HepG2 (cell line): ENCODE results near the gene CCDC85A. TPM values are rescaled to one million over a fixed set of nuclear protein-coding genes. Genes with fewer than 3 reads are reported as not detected.

Experiments used
- ATAC-seq: fragments of 200-7000 bp; cut with Tn5 transposase; 3 replicates; pipeline ENCODE4 v1.9.1; 2020; ENCODE audit warnings: mild to moderate bottlenecking, moderate library complexity
- BruUV-seq: library from RNA; stranded (reverse); fragments of 400-500 nt; replicated peaks from 2 replicates; lab custom pipeline; 2021; lab: Mats Ljungman, UMichigan
- CTCF ChIA-PET: fragments of 300-600 bp; formaldehyde crosslinking; extraction: SDS; loops from one replicate; lab custom pipeline; 2021; ENCODE audit warnings: low total read pairs, inconsistent platforms, low intra/inter-chr PET ratio; lab: Yijun Ruan, JAX
- POLR2A ChIA-PET: fragments of 350-600 bp; sonication (Branson Sonifier 250); formaldehyde crosslinking; loops from one replicate; lab custom pipeline; 2020; ENCODE audit warnings: antibody characterized with exemption, inconsistent platforms; lab: Yijun Ruan, JAX
- DNase-seq: peaks from one replicate; pipeline ENCODE4 v3.0.0-alpha.2; 2015; ENCODE audit warnings: low spot score
- FAIRE-seq: peaks from 3 replicates; lab custom pipeline; 2011; peaks lifted over from hg19 to GRCh38; lab: Jason Lieb, UNC
- H2AFZ ChIP-seq: one replicate; pipeline ENCODE4 v1.6.1; 2011; ENCODE audit warnings: low read length, inconsistent platforms
- H3K27ac ChIP-seq: fragments of 300-600 bp; 3 replicates; pipeline ENCODE4 v1.8.0; 2011; ENCODE audit warnings: mixed run types, mild to moderate bottlenecking, mixed read lengths, low read length, inconsistent platforms; ENCODE audit not compliant: insufficient read depth; ENCODE audit errors: extremely low read length
- H3K27me3 ChIP-seq, 2 experiments: fragments of 200-600 bp in 1 of 2; 2 replicates in 1 of 2; 3 replicates in 1 of 2; pipeline versions ENCODE4 v1.6.0 to v1.8.0; 2011; ENCODE audit warnings: low read length in 2 of 2, mild to moderate bottlenecking in 2 of 2, moderate library complexity in 2 of 2, inconsistent platforms in 1 of 2; ENCODE audit not compliant: insufficient read depth in 2 of 2, control insufficient read depth in 1 of 2
- H3K36me3 ChIP-seq, 2 experiments: fragments of 200-600 bp in 1 of 2; replicated peaks in 1 of 2; 2 replicates in 1 of 2; 3 replicates in 1 of 2; pipeline versions ENCODE4 v1.5.1 to v1.8.0; 2011; ENCODE audit warnings: low read length in 2 of 2, inconsistent platforms in 1 of 2; ENCODE audit not compliant: insufficient read depth in 2 of 2, control insufficient read depth in 1 of 2
- H3K4me1 ChIP-seq: 2 replicates; pipeline ENCODE4 v1.5.1; 2012; ENCODE audit warnings: low read length, inconsistent platforms; ENCODE audit not compliant: insufficient read depth
- H3K4me2 ChIP-seq: 2 replicates; pipeline ENCODE4 v1.6.0; 2011; ENCODE audit warnings: low read depth, low read length, inconsistent platforms
- H3K4me3 ChIP-seq, 3 experiments: fragments of 200-600 bp in 1 of 3; sonication (generic), shearing (Covaris generic) in 1 of 3; replicated peaks in 1 of 3; 2 replicates each; pipeline ENCODE4 v1.5.1; 2011 to 2016; ENCODE audit warnings: low read length in 3 of 3, inconsistent platforms in 2 of 3, low read depth in 2 of 3, mild to moderate bottlenecking in 2 of 3, control low read depth in 1 of 3, mixed read lengths in 1 of 3; ENCODE audit not compliant: insufficient read depth in 1 of 3
- H3K79me2 ChIP-seq: one replicate; pipeline ENCODE4 v1.6.1; 2011; ENCODE audit warnings: low read length, inconsistent platforms; ENCODE audit not compliant: insufficient read depth
- H3K9ac ChIP-seq: 2 replicates; pipeline ENCODE4 v1.6.0; 2011; ENCODE audit warnings: mild to moderate bottlenecking, low read depth, low read length, inconsistent platforms; ENCODE audit not compliant: insufficient read depth
- H3K9me3 ChIP-seq: 2 replicates; pipeline ENCODE4 v1.5.1; 2012; ENCODE audit warnings: mild to moderate bottlenecking, low read length
- H4K20me1 ChIP-seq: 2 replicates; pipeline ENCODE4 v1.6.0; 2011; ENCODE audit warnings: inconsistent platforms, mild to moderate bottlenecking, low read length, moderate library complexity; ENCODE audit not compliant: insufficient read depth
- ATF5 ChIP-seq: sonication (generic); formaldehyde crosslinking; IDR thresholded peaks from 2 replicates; pipeline ENCODE4 v1.4.0; 2020; ENCODE audit warnings: mild to moderate bottlenecking, low read depth, missing genetic modification reagents
- CCDC6 ChIP-seq: sonication (generic); formaldehyde crosslinking; IDR thresholded peaks from 2 replicates; pipeline ENCODE4 v1.8.1; 2022; ENCODE audit warnings: mild to moderate bottlenecking, missing genetic modification reagents, moderate library complexity
- HIVEP1 ChIP-seq: sonication (generic); formaldehyde crosslinking; IDR thresholded peaks from 2 replicates; pipeline ENCODE4 v1.4.0; 2020; ENCODE audit warnings: mild to moderate bottlenecking, missing genetic modification reagents
- KLF13 ChIP-seq: sonication (generic); formaldehyde crosslinking; IDR thresholded peaks from 2 replicates; pipeline ENCODE4 v1.4.0; 2020; ENCODE audit warnings: mild to moderate bottlenecking, missing genetic modification reagents
- MIXL1 ChIP-seq: IDR thresholded peaks from 2 replicates; pipeline ENCODE4 v1.6.1; 2016
- RERE ChIP-seq: IDR thresholded peaks from 2 replicates; pipeline ENCODE4 v1.6.1; 2016; ENCODE audit warnings: low read depth, missing genetic modification reagents, missing compliant biosample characterization
- ZIK1 ChIP-seq: sonication (generic); formaldehyde crosslinking; IDR thresholded peaks from 2 replicates; pipeline ENCODE4 v1.5.0; 2020; ENCODE audit warnings: mild to moderate bottlenecking, low read depth, missing genetic modification reagents, borderline replicate concordance
- ZNF3 ChIP-seq: IDR thresholded peaks from 2 replicates; pipeline ENCODE4 v1.7.0; 2017; ENCODE audit warnings: inconsistent platforms
- ZNF562 ChIP-seq: sonication (generic); formaldehyde crosslinking; IDR thresholded peaks from 2 replicates; pipeline ENCODE4 v1.8.0; 2022; ENCODE audit warnings: missing genetic modification reagents, borderline replicate concordance
- WGBS: methylation state at CpG from one replicate; pipeline ENCODE4 v1.1.6; 2017; ENCODE audit warnings: low lambda C conversion rate; 5-methylcytosine and 5-hydroxymethylcytosine counted together
- in situ Hi-C: cut with HindIII; loops from 2 replicates; pipeline ENCODE4 v1.10.0; 2017; ENCODE audit warnings: low pct_unique_long_range_greater_than_20kb; ENCODE audit not compliant: extremely low pct_ligation_motif_present
- intact Hi-C: fragments of 100-400 bp; cut with micrococcal nuclease; formaldehyde crosslinking; loops from one replicate; pipeline ENCODE4 v1.10.0; 2022; ENCODE audit not compliant: unreplicated experiment
- polyA plus RNA-seq, 8 experiments: library from polyadenylated mRNA; depleted of rRNA in 3 of 8; stranded (reverse) in 7 of 8; unstranded in 1 of 8; fragments of >200 nt; fragmentation: Illumina TruSeq in 4 of 8; extraction: Trizol in 4 of 8; gene quantifications; 2 replicates each; pipeline versions ENCODE4 v1.2.1 to v1.2.3, GENCODE V29; 2011 to 2016; ENCODE audit warnings: low read depth in 4 of 8, missing spikeins in 1 of 8, mixed read lengths in 1 of 8; ENCODE audit not compliant: insufficient read depth in 1 of 8
- total RNA-seq, 5 experiments: library from RNA; depleted of rRNA; stranded (reverse); fragments of >200 nt; fragmentation: Illumina TruSeq; extraction: Trizol; gene quantifications; 2 replicates each; pipeline ENCODE4 v1.2.3, GENCODE V29; 2016; ENCODE audit warnings: low read depth in 1 of 5
- TF ChIP-seq, protein P1 (sequence below): sonication (generic); formaldehyde crosslinking; IDR thresholded peaks from 2 replicates; pipeline ENCODE4 v1.4.0; 2020; ENCODE audit warnings: missing genetic modification reagents

The CCDC85A gene
- total and polyA plus RNA-seq, 2 of the 13 experiments (the other 11 are each of a cell fraction or from before 2014, with no cell fraction given) = not detected

DNA sequence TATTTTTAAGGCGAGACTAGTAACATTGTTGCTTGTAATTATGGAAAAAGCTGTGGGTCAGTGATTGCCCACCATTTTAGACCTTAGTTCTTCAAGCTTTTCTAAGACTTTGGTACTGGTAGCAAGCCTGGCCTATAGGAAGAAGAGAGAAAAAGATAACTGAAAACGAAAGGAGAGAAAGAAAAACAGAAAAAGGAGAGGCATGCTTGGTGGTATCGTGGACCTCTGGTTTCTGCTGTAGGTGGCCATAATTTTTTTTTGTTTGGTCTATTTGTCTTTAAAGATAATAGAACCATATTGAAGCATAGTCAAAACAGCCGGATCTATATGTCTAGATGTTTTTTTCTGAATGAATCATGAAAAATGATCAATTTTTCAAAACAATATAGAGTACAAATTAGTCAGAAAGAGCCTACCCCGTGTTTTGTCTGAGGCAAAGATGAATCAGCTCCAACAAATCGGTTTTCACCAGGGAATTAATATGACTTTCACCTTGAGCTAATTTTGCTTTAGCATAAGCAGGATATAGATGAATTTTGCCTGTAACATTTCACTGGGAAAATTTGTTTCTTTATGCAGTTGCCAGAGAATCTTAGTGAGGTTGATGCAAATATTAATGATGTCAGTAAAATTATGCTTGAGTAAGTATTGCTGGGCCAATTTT lies 45.7 kb downstream of the CCDC85A start:
- in situ Hi-C loops (no loop called here), intact Hi-C loops (no loop called here)
- H3K4me2 ChIP-seq = no peak overlapping the region
- H3K4me1 ChIP-seq = no peaks in the 10 kb centered on the region
- no peak overlapping the region for H3K9ac ChIP-seq
- ATAC-seq (no peak), FAIRE-seq (no peak), DNase-seq (no peak)
- no peak overlapping the region for H3K4me3 ChIP-seq
- no peaks in the 10 kb centered on the region for H3K79me2 ChIP-seq
- ChIA-PET POLR2A (no interaction called here), CTCF (no interaction called here)
- WGBS = 3% methylated on average over 6 of the region's 6 CpGs
- H3K9me3 ChIP-seq = no peaks in the 10 kb centered on the region
- no peaks in the 10 kb centered on the region for H3K36me3 ChIP-seq
- no peaks in the 10 kb centered on the region for H3K27me3 ChIP-seq
- TF ChIP-seq ATF5 (CRISPR knock-in tag) = no peak
- TF ChIP-seq CCDC6 (CRISPR knock-in tag) = no peak
- no peak for TF ChIP-seq KLF13 (CRISPR knock-in tag)
- no peak for TF ChIP-seq HIVEP1 (CRISPR knock-in tag)
- TF ChIP-seq RERE (CRISPR knock-in tag) = no peak
- TF ChIP-seq ZIK1 = no peak
- no peak for TF ChIP-seq ZNF562 (CRISPR knock-in tag)
- TF ChIP-seq ZNF3 (CRISPR knock-in tag) = no peak
- TF ChIP-seq, protein P1, sequence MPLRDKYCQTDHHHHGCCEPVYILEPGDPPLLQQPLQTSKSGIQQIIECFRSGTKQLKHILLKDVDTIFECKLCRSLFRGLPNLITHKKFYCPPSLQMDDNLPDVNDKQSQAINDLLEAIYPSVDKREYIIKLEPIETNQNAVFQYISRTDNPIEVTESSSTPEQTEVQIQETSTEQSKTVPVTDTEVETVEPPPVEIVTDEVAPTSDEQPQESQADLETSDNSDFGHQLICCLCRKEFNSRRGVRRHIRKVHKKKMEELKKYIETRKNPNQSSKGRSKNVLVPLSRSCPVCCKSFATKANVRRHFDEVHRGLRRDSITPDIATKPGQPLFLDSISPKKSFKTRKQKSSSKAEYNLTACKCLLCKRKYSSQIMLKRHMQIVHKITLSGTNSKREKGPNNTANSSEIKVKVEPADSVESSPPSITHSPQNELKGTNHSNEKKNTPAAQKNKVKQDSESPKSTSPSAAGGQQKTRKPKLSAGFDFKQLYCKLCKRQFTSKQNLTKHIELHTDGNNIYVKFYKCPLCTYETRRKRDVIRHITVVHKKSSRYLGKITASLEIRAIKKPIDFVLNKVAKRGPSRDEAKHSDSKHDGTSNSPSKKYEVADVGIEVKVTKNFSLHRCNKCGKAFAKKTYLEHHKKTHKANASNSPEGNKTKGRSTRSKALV (CRISPR knock-in tag) = no peak
- no peak for TF ChIP-seq MIXL1
- no peaks in the 10 kb centered on the region for H4K20me1 ChIP-seq
- H3K27ac ChIP-seq = no peak overlapping the region
- H2AFZ ChIP-seq = no peak overlapping the region
- BruUV-seq = no TSS peak
